ENCODE results near the gene ANKRD24.

Gene ANKRD24

GRCh38 chr19:4199699-4200293, 17.3 kb downstream of the ANKRD24 start:
- no peak overlapping the region for H3K27ac ChIP-seq (ENCODE audit: extremely low read depth, low read depth, low read length)
- no peaks in the 10 kb centered on the region for H3K4me1 ChIP-seq (ENCODE audit: control insufficient read depth, insufficient read depth, low read length)
- TF ChIP-seq ZBTB17 (tag by site-specific recombination; IDR thresholded peaks at IDR 0.05) = no peak
- no peak for TF ChIP-seq ZNF501 (tag by site-specific recombination; IDR thresholded peaks at IDR 0.05)
- no peak for TF ChIP-seq ZNF10 (tag by site-specific recombination; IDR thresholded peaks at IDR 0.05)
- TF ChIP-seq ZBTB6 (tag by site-specific recombination; IDR thresholded peaks at IDR 0.05) = no peak
- no peak for TF ChIP-seq ZNF701 (tag by site-specific recombination; IDR thresholded peaks at IDR 0.05)
- no peak for TF ChIP-seq ZNF768 (tag by site-specific recombination; IDR thresholded peaks at IDR 0.05)
- TF ChIP-seq ZNF514 (tag by site-specific recombination; IDR thresholded peaks at IDR 0.05) = no peak
- no peak for TF ChIP-seq ZNF324 (tag by site-specific recombination; IDR thresholded peaks at IDR 0.05)
- no peak for TF ChIP-seq TRIM28 (IDR thresholded peaks at IDR 0.05; ENCODE audit: borderline replicate concordance, low read length)
- TF ChIP-seq ZNF521 (tag by site-specific recombination; IDR thresholded peaks at IDR 0.05) = no peak
- TF ChIP-seq ZNF561 (tag by site-specific recombination; IDR thresholded peaks at IDR 0.05; ENCODE audit: borderline replicate concordance) = no peak
- no peak for TF ChIP-seq ZNF341 (tag by site-specific recombination; IDR thresholded peaks at IDR 0.05; ENCODE audit: low read depth)
- TF ChIP-seq ZNF398 (tag by site-specific recombination; IDR thresholded peaks at IDR 0.05) = no peak
- TF ChIP-seq HOXC10 (CRISPR knock-in tag; IDR thresholded peaks at IDR 0.05) = no peak
- TF ChIP-seq HIC1 (tag by site-specific recombination; IDR thresholded peaks at IDR 0.05) = no peak
- no peak for TF ChIP-seq ZNF692 (tag by site-specific recombination; IDR thresholded peaks at IDR 0.05)
- H3K36me3 ChIP-seq (ENCODE audit: control insufficient read depth in 2 of 2, insufficient read depth in 1 of 2, low read length in 2 of 2) = no peaks in the 10 kb centered on the region
- ChIA-PET CTCF (interaction anchor here (0.6 to 1.1 kb wide), 2 partner anchors 7 to 153 kb away, joined by 3 read pairs; no protein-coding TSS in a partner anchor), POLR2A (no interaction called here)
- H3K9me3 ChIP-seq (ENCODE audit: control insufficient read depth, insufficient read depth, low read depth, low read length) = no peaks in the 10 kb centered on the region
- H3K4me3 ChIP-seq (ENCODE audit: low read depth, low read length) = no peak overlapping the region

- Histone ChIP-seq H3K36me3 (ENCODE audit: control insufficient read depth in 2 of 2, insufficient read depth in 1 of 2, low read length in 2 of 2) (no peaks in the 10 kb centered on the region), H3K4me3 (ENCODE audit: low read depth, low read length) (no peak overlapping the region), H3K4me1 (ENCODE audit: control insufficient read depth, insufficient read depth, low read length) (no peaks in the 10 kb centered on the region), H3K27ac (ENCODE audit: extremely low read depth, low read depth, low read length) (no peak overlapping the region), H3K9me3 (ENCODE audit: control insufficient read depth, insufficient read depth, low read depth, low read length) (no peaks in the 10 kb centered on the region)
- CTCF ChIA-PET = interaction anchor here (0.7 to 2.8 kb wide), 8 partner anchors 8 to 379 kb away, joined by 4 to 20 read pairs (median 4); partner anchors contain the start of gene EEF2
- POLR2A ChIA-PET = interaction anchor here (1.8 kb wide), 1 partner anchor 215 kb away, joined by 5 read pairs; the partner anchor contains the start of gene EEF2
- TF ChIP-seq ZNF629 (tag by site-specific recombination; IDR thresholded peaks at IDR 0.05) (no peak), ZSCAN23 (tag by site-specific recombination; IDR thresholded peaks at IDR 0.05) (no peak), GLI2 (tag by site-specific recombination; IDR thresholded peaks at IDR 0.05; ENCODE audit: borderline replicate concordance, low read depth) (no peak), ZNF423 (tag by site-specific recombination; IDR thresholded peaks at IDR 0.05) (no peak), AEBP2 (tag by site-specific recombination; IDR thresholded peaks at IDR 0.05; ENCODE audit: borderline replicate concordance) (no peak), ZNF394 (tag by site-specific recombination; IDR thresholded peaks at IDR 0.05; ENCODE audit: borderline replicate concordance) (peak; percentile 100)
These were observed 18.6 kb downstream of the ANKRD24 start for GRCh38 chr19:4200940-4201542.
